Measurements from ENCODE around the gene LRIT2.

The LRIT2 gene

DNA sequence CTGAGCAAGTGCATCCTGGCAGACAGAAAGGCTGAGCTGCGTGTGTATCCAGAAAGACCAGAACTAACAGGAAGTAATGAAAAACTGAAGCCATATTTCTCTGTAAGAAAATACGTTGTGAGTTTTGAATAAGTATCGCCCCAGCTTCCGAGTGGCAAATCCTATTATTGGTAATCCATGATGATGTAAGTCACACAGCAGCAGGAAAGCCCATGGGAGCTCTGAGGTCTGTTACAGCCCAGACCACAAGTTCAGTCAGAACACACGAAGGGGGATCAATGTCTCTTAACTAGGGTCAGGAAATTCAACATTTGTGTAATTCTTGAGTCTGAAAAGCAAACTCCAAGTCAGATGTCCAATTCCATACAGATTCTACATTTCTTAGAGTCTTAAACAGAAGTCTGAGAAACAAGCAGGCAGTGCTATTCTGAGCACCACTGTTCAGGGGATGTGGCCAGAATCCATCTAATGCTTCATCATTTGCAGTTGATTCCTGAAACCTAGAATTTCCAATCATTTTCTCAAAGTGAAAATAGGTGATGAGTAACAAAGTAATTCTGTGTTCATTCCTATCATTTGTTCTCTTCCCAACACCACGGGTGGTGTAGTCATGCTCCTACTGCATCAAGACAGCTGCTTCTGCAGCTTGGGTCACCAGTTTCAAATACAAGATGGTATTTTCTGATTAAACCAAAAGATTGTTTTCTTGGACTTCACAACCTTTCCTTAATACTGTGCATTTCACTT, at the start of gene LRIT2:
Gene LRIT2, minus strand, starts transcription at position 118 of the 747 bp plus-strand sequence. Its CDS starts 24 bp downstream, at position 94.
- DNase-seq (ENCODE audit: low read depth in 2 of 2) = no peak

- DNase-seq (ENCODE audit: low read depth in 2 of 2) = no peak
Measured at GRCh38 chr10:84270708-84271107, 45.4 kb upstream of the LRIT2 start.

- DNase-seq (ENCODE audit: low read depth in 2 of 2) = no peak
Measured at GRCh38 chr10:84269773-84270172, 44.4 kb upstream of the LRIT2 start.

GRCh38 chr10:84269162-84269561, 43.8 kb upstream of the LRIT2 start:
- no peak for DNase-seq (ENCODE audit: low read depth in 2 of 2)

DNA sequence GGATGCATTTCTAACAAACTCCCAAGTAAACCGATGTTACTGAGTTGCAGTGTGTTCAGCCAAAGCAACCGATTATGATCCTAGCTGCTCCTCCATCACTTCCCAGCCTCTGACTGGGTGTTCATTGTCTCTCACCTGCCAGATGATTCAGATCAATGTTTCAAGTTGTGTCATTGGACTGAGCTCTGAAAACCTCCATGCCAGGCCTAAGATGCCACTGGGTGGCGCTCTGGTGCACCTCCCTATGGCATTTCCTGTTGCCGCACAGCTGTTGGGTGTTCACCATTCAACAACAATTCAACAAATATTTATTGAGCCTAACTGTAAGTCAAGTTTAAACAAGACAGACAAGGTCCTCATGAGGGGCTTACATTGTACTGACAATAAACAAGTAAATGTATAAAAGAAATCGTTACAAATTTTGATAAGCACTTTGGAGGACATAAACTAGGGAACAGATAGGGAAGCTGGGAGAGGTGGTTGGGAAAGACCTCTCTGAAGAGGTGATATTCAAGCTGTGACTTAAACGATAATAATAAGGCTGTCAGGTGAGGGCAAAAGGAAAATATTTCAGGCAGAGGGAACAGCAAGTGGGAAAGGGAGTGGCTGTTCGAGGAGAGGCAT, 42.3 kb upstream of the LRIT2 start:
- peak; percentile 52 to 74 for DNase-seq (ENCODE audit: low read depth in 2 of 2)

DNA sequence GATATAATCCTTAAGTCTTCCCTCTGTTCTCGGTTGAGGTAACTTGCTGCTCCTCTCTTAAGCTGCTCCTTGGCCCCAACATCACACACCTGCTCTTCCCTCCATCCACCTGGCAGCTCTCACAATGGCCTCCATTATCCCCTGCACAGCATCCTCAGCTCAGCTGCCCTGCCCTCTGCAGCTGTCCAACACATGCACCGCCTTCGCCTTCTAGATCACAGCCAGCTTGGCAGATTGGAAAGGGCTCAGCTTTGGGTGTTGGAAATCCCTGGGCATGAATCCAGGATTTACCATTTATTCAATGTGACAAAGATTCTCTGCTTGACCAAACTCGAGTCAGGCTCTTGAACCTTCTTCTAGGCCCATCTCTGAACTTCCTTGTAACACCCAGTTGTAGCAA, 40.1 kb upstream of the LRIT2 start:
- no peak for DNase-seq (ENCODE audit: low read depth in 2 of 2)

DNA sequence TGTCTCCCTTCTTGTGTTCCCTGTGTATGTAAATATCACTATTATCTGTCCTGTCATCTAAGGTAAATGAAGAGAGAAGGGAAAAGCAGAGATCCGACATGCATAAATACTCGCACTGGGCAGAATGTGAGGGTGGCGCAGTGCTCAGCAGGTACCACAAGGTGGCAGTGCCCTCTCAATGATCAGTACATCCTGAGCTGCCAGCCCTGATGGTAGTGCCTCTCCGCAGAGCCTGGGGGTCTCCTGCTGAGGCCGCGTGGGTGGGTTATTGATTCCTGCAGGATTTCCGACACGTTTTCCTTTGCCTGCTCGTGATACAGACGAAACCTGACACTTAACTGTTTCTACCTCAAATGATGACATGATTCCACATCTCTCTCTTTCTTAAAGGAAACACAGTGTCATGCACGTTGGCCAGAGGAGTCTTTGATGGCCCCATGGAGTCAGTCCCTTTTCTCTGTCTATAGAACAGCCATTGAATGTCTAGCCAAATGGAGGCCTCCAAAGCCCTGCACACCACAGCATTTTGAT, 39.3 kb upstream of the LRIT2 start:
- DNase-seq (ENCODE audit: low read depth in 2 of 2) = peak; percentile 57 to 60

- DNase-seq (ENCODE audit: low read depth in 2 of 2) = no peak
Measured at GRCh38 chr10:84263716-84264115, 38.4 kb upstream of the LRIT2 start.

- no peak for DNase-seq (ENCODE audit: low read depth in 2 of 2)
Measured at GRCh38 chr10:84262190-84262956, 37.0 kb upstream of the LRIT2 start.

- DNase-seq (ENCODE audit: low read depth in 2 of 2) = no peak
Measured at GRCh38 chr10:84261236-84261915, 36.0 kb upstream of the LRIT2 start.

- no peak for DNase-seq (ENCODE audit: low read depth in 2 of 2)
Measured at GRCh38 chr10:84258034-84258695, 32.8 kb upstream of the LRIT2 start.

DNA sequence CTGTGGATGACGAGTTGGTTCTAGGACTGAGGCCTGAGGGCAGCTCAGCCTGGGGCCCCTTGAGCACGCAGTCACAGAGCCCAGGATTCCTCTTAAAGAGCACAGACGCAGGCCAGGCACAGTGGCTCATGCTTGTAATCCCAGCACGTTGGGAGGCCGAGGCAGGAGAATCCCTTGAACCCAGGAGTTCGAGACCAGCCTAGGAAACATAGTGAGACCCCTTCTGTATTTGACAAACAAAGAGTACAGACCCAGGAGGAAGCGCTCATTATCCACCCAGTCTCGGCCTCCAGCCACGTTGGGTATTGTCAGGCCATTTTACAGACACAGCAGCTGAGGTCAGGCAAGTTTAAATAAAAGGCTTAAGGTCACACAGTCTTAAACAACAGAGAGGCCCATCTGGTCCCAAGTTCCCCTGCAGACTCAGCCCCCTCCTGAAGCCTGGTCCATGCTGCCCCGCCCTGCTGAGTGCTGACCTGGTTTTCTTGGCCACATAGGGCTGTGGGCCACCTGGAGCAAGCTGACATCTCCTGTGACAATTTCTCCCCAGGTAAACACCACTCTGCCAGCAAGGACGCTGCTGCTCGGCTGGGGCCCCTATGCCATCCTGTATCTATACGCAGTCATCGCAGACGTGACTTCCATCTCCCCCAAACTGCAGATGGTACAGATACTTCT, 32.1 kb upstream of the LRIT2 start:
- no peak for DNase-seq (ENCODE audit: low read depth in 2 of 2)

DNA sequence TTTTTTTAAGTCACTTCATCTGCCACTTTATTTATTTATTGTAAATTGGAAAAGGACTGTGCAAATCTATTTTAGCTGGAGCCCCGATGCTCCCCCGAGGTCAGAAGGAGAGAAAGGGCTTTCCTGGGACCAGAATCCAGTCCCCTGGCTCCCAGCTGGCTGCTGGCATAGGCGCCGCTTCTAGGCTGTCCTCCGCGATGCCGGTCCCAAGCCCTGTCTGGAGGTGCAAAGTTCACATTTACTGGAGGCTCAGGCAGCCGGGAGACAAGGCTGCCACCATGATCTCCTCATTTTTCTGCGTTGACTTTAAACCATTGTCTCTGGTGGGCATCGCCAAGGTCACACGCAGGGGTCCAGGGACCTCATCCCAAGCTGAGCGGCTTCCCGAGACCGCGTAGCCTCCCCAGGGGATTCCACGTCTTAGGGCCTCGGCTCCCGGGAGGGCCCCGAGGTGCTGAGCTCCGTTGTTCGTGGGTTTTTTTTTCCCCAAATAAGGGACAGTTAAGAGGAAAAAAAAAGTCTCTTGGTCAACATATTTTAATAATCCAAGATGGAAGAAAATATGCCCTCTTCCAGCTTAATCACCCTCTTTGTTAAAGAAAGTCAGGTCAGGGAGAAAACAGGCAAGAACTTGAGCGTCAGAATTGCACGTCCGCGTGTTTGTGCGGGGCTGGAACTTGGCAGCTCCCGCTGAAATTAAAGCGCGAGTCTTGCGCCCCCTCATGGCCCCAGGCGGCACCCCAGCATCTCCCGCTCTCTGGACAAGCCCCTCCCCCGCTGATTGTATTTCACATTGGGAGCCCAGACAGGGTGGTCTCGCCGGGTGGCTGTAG, 31.4 kb upstream of the LRIT2 start:
- peak; percentile 37 to 50 for DNase-seq (ENCODE audit: low read depth in 2 of 2)

- no peak for DNase-seq (ENCODE audit: low read depth in 2 of 2)
Measured at GRCh38 chr10:84254552-84255478, 29.5 kb upstream of the LRIT2 start.

GRCh38 chr10:84248794-84249193, 23.4 kb upstream of the LRIT2 start:
- no peak for DNase-seq (ENCODE audit: low read depth in 2 of 2)

DNA sequence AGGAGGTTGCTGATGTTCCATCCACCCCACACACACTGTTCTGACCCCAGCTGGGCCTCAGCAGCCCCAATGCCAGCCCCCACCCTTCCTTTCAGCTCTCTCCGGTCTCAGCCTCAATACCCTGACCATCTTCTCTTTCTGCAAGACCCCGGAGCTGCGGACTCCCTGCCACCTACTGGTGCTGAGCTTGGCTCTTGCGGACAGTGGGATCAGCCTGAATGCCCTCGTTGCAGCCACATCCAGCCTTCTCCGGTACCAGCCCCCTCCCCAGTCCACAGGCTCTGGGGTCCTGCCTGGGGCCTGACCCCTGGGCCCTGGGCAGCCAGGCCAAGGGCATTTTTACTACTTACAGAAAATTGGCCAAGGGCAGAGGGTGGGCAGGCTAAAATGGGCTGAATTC, 22.2 kb upstream of the LRIT2 start:
- no peak for DNase-seq (ENCODE audit: low read depth in 2 of 2)

- no peak for DNase-seq (ENCODE audit: low read depth in 2 of 2)
Measured at GRCh38 chr10:84244651-84245270, 19.4 kb upstream of the LRIT2 start, which contains the start of gene RGR. Gene RGR, plus strand, starts transcription at chr10:84245053. Its CDS starts 38 bp downstream, at chr10:84245091.

DNA sequence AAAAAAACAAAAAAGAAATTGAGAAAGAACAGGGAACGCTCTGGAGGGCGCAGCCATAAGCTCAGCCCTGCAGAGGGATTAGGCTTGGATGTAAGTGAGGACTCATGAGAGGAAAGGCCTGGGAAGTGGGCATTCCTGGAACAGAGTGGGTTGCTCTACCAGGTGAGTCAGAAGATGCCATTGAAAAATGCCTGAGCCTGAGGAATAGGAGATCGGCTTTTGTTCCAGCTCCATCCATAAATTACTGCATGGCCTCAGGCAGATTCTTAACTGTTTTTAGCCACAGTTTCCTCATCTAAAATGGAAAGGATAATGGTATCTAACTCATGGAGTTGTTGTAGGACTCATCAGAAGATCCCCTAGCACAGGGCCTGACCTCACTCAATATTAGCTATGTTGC, 18.4 kb upstream of the LRIT2 start:
- DNase-seq (ENCODE audit: low read depth in 2 of 2) = no peak
